BLaER1 treated with 17β-estradiol and CSF1 and Interleukin-3, amounts not matched to agents 10 nM and 100 nM (cell line): ENCODE data around the gene ANKH.

Source experiments
- H3K27ac ChIP-seq, 11 experiments: shearing (Covaris generic); formaldehyde crosslinking; 2 replicates each; pipeline ENCODE4 v1.8.1; 2022
- H3K27me3 ChIP-seq, 11 experiments: shearing (Covaris generic); formaldehyde crosslinking; 2 replicates each; pipeline ENCODE4 v1.8.1; 2022
- H3K36me3 ChIP-seq, 11 experiments: shearing (Covaris generic); formaldehyde crosslinking; 2 replicates each; pipeline ENCODE4 v1.8.1; 2022
- H3K4me1 ChIP-seq, 10 experiments: shearing (Covaris generic); formaldehyde crosslinking; 2 replicates each; pipeline ENCODE4 v1.8.1; 2022
- H3K4me2 ChIP-seq, 11 experiments: shearing (Covaris generic); formaldehyde crosslinking; 2 replicates each; pipeline ENCODE4 v1.8.1; 2022
- H3K4me3 ChIP-seq, 10 experiments: shearing (Covaris generic); formaldehyde crosslinking; 2 replicates each; pipeline ENCODE4 v1.8.1; 2022
- H3K9ac ChIP-seq, 11 experiments: shearing (Covaris generic); formaldehyde crosslinking; 2 replicates each; pipeline ENCODE4 v1.8.1; 2022
- H3K9me3 ChIP-seq, 11 experiments: shearing (Covaris generic); formaldehyde crosslinking; replicated peaks in 1 of 11; 2 replicates each; pipeline ENCODE4 v1.8.1; 2022
- H4K20me1 ChIP-seq, 11 experiments: shearing (Covaris generic); formaldehyde crosslinking; 2 replicates each; pipeline ENCODE4 v1.8.1; 2022
- Cebpa-rat ChIP-seq, 11 experiments: shearing (Covaris generic); IDR thresholded peaks; 2 replicates each; pipeline ENCODE4 v1.8.1; 2022

Gene ANKH

GRCh38 chr5:14753947-14754346 lies 117.6 kb downstream of the ANKH start:
- Histone ChIP-seq H3K4me1 (peaks cover 0 to 15% (median 7%) of the 10 kb centered on the region in 10 experiments; a peak in 9 of 20 replicates), H3K27me3 (no peaks in the 10 kb centered on the region), H3K4me2 (no peak overlapping the region), H3K36me3 (peaks cover 62 to 96% (median 85%) of the 10 kb centered on the region in 11 experiments), H3K9ac (no peak overlapping the region), H3K4me3 (no peak overlapping the region), H3K9me3 (no peaks in the 10 kb centered on the region), H3K27ac (no peak overlapping the region), H4K20me1 (no peaks in the 10 kb centered on the region; a peak in 2 of 22 replicates)
- TF ChIP-seq Cebpa-rat (IDR thresholded peaks at IDR 0.05), result no peak

DNA sequence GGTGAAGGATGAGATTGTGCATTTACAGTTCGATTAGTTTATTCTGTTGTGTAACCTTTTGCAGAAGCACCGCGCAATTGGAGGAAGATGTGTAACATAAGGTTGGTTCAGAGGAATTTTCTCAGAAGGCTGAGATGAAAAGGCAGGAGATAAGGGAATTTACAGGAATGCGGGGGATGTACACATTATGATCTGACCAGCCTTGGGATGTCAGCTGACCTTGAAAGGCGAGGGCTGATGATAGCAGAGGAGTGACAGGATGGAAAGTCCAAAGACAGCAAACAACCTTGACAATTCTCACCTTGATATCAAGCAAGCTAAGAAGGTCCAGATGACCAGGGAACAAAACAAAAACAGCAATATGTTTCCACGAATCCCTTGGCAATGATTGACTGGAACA lies 118.3 kb downstream of the ANKH start:
- no peak for TF ChIP-seq Cebpa-rat (IDR thresholded peaks at IDR 0.05)
- Histone ChIP-seq H3K4me1 (peaks cover 0 to 9% (median 4%) of the 10 kb centered on the region in 10 experiments; a peak in 9 of 20 replicates), H3K4me3 (no peak overlapping the region), H3K27ac (no peak overlapping the region), H3K9ac (no peak overlapping the region), H3K4me2 (no peak overlapping the region), H3K36me3 (peaks cover 67 to 97% (median 87%) of the 10 kb centered on the region in 11 experiments), H4K20me1 (no peaks in the 10 kb centered on the region; a peak in 2 of 22 replicates), H3K27me3 (no peaks in the 10 kb centered on the region), H3K9me3 (no peaks in the 10 kb centered on the region)

GRCh38 chr5:14752497-14753071 lies 119.0 kb downstream of the ANKH start:
- Histone ChIP-seq H3K27ac (no peak overlapping the region), H3K9ac (no peak overlapping the region), H3K4me2 (no peak overlapping the region), H4K20me1 (no peaks in the 10 kb centered on the region; a peak in 2 of 22 replicates), H3K4me1 (peaks cover 0 to 2% (median 0%) of the 10 kb centered on the region in 10 experiments; a peak in 2 of 20 replicates), H3K27me3 (no peaks in the 10 kb centered on the region), H3K9me3 (no peaks in the 10 kb centered on the region), H3K36me3 (peaks cover 74 to 97% (median 89%) of the 10 kb centered on the region in 11 experiments), H3K4me3 (no peak overlapping the region)
- no peak for TF ChIP-seq Cebpa-rat (IDR thresholded peaks at IDR 0.05)

GRCh38 chr5:14750712-14751111 lies 120.9 kb downstream of the ANKH start:
- Histone ChIP-seq H3K9ac (no peak overlapping the region), H3K4me1 (peaks cover 0 to 14% (median 10%) of the 10 kb centered on the region in 10 experiments; a peak in 17 of 20 replicates), H3K4me3 (no peak overlapping the region), H3K4me2 (no peak overlapping the region), H3K27me3 (no peaks in the 10 kb centered on the region), H3K27ac (no peak overlapping the region), H3K9me3 (no peaks in the 10 kb centered on the region), H4K20me1 (no peaks in the 10 kb centered on the region; a peak in 2 of 22 replicates), H3K36me3 (peaks cover 80 to 100% (median 93%) of the 10 kb centered on the region in 11 experiments)
- TF ChIP-seq Cebpa-rat (IDR thresholded peaks at IDR 0.05), result no peak

DNA sequence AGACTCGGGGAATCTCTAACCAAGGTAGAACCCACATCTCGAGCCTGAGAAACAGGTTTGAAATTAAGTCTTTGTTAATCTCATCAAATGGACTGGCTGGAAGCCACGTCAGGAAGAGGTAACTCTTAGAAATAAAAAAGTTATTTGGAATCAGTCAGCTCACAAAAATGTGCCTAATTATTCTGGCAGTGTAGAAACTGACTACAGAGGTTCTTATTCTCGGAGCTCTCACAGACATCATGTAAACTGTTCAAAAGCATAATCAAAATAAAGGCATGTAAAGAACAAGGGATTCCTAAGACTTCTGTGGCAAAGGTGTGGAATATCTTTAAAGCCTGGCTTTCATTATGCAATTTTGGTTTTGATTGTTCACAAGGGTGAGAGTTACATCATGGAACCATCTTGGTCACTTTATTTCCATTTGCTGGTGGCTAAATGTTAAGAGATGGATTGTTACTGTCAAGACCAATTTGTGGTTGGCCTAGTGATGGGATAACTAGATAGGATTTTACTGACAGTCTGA lies 121.9 kb downstream of the ANKH start:
- no peak overlapping the region for H3K27ac ChIP-seq
- no peak for TF ChIP-seq Cebpa-rat (IDR thresholded peaks at IDR 0.05)
- peaks cover 69 to 100% (median 84%) of the 10 kb centered on the region in 11 experiments for H3K36me3 ChIP-seq
- H3K9me3 ChIP-seq, result no peaks in the 10 kb centered on the region
- H4K20me1 ChIP-seq, result peaks cover 0 to 8% (median 0%) of the 10 kb centered on the region in 11 experiments; a peak in 5 of 22 replicates
- no peak overlapping the region for H3K4me2 ChIP-seq
- H3K4me3 ChIP-seq, result no peak overlapping the region
- H3K4me1 ChIP-seq, result peaks cover 0 to 25% (median 21%) of the 10 kb centered on the region in 10 experiments; a peak in 19 of 20 replicates
- H3K27me3 ChIP-seq, result no peaks in the 10 kb centered on the region
- H3K9ac ChIP-seq, result no peak overlapping the region

- Histone ChIP-seq H3K27ac (no peak overlapping the region), H3K4me2 (no peak overlapping the region), H3K4me1 (peaks cover 0 to 38% (median 30%) of the 10 kb centered on the region in 10 experiments; a peak in 19 of 20 replicates), H3K9ac (no peak overlapping the region), H4K20me1 (peaks cover 0 to 20% (median 0%) of the 10 kb centered on the region in 11 experiments; a peak in 6 of 22 replicates), H3K36me3 (peaks cover 60 to 99% (median 72%) of the 10 kb centered on the region in 11 experiments), H3K4me3 (no peak overlapping the region), H3K27me3 (no peaks in the 10 kb centered on the region), H3K9me3 (no peaks in the 10 kb centered on the region)
- no peak for TF ChIP-seq Cebpa-rat (IDR thresholded peaks at IDR 0.05)
These were observed 123.2 kb downstream of the ANKH start for GRCh38 chr5:14748180-14748900.

DNA sequence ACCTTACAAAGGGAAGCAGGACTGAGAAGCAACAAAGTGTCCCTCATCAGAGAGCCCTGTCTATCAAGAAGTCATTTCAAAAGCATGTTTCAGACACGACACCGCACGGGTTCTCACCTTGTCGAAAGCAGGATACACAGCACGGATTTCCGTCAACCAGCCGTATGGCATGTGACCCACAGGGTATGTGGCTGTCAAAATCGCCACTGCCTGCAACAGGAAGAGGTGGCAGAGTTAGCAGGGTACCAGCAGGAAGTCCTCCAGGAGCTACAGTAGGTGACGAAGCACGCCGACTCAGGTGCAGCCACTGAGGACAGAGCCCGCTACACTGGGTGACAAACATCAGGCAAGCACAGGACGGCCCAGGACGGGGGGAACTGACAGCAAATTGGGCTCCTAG lies 125.8 kb downstream of the ANKH start:
- no peak for TF ChIP-seq Cebpa-rat (IDR thresholded peaks at IDR 0.05)
- H3K27me3 ChIP-seq, result no peaks in the 10 kb centered on the region
- H3K36me3 ChIP-seq, result peaks cover 47 to 99% (median 58%) of the 10 kb centered on the region in 11 experiments
- no peak overlapping the region for H3K4me3 ChIP-seq
- peaks cover 0 to 39% (median 5%) of the 10 kb centered on the region in 11 experiments; a peak in 7 of 22 replicates for H4K20me1 ChIP-seq
- peak overlapping the region in 1 of 11 experiments; percentile 21; a peak in 1 of 22 replicates for H3K9ac ChIP-seq
- H3K4me1 ChIP-seq, result peaks cover 18 to 64% (median 55%) of the 10 kb centered on the region in 10 experiments
- peak overlapping the region in 9 of 11 experiments; percentile 13 to 88 (median 78); a peak in 18 of 22 replicates for H3K4me2 ChIP-seq
- no peak overlapping the region for H3K27ac ChIP-seq
- no peaks in the 10 kb centered on the region for H3K9me3 ChIP-seq

DNA sequence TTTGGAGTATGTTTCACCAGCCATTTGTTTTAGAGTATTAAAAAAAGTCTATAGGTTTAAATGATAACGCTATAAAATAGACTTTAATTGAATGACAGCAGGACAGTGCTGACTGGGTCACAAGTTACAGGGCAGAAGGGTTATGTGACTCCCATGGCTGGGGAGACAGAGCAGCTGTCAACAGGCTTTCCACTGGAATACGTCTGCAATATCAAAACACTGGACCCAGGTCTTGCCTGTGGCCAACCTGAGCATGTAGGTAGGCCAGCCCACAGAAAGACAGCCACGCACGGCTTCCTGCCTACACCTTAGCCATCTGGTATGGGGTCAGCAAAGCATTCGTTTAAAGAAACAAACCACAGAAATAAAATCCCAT lies 126.4 kb downstream of the ANKH start:
- no peak for TF ChIP-seq Cebpa-rat (IDR thresholded peaks at IDR 0.05)
- H3K9me3 ChIP-seq, result no peaks in the 10 kb centered on the region
- no peak overlapping the region; a peak in 1 of 22 replicates for H3K27ac ChIP-seq
- H3K4me2 ChIP-seq, result peak overlapping the region in 9 of 11 experiments; percentile 25 to 88 (median 78); a peak in 17 of 22 replicates
- peak overlapping the region in 2 of 11 experiments; percentile 21 to 25; a peak in 2 of 22 replicates for H3K9ac ChIP-seq
- H4K20me1 ChIP-seq, result peaks cover 0 to 44% (median 5%) of the 10 kb centered on the region in 11 experiments; a peak in 7 of 22 replicates
- H3K36me3 ChIP-seq, result peaks cover 47 to 99% (median 58%) of the 10 kb centered on the region in 11 experiments
- peaks cover 24 to 70% (median 61%) of the 10 kb centered on the region in 10 experiments for H3K4me1 ChIP-seq
- no peaks in the 10 kb centered on the region for H3K27me3 ChIP-seq
- no peak overlapping the region; a peak in 1 of 20 replicates for H3K4me3 ChIP-seq
